ENCODE data around the gene GPRIN3.
"Not testable (repeated sequence)": the region's sequence is repeated elsewhere in the genome, so short reads cannot be mapped to it uniquely, and the experiment has no call there.

Gene GPRIN3

GRCh38 chr4:89316211-89316610 lies 8.6 kb upstream of the GPRIN3 start:
- TF ChIP-seq Cebpa-rat (IDR thresholded peaks at IDR 0.05), result no peak
- Histone ChIP-seq H3K36me3 (no peaks in the 10 kb centered on the region), H3K4me2 (no peak overlapping the region), H3K9me3 (no peaks in the 10 kb centered on the region), H3K4me3 (no peak overlapping the region), H3K4me1 (peaks cover 15% of the 10 kb centered on the region), H4K20me1 (no peaks in the 10 kb centered on the region), H3K27ac (no peak overlapping the region), H3K9ac (no peak overlapping the region), H3K27me3 (no peaks in the 10 kb centered on the region)

- no peak overlapping the region for H3K4me3 ChIP-seq
- H3K27ac ChIP-seq, result no peak overlapping the region
- no peak overlapping the region for H3K9ac ChIP-seq
- peaks cover 15% of the 10 kb centered on the region for H3K4me1 ChIP-seq
- H3K4me2 ChIP-seq, result no peak overlapping the region
- no peak for TF ChIP-seq Cebpa-rat (IDR thresholded peaks at IDR 0.05)
- H3K9me3 ChIP-seq, result no peaks in the 10 kb centered on the region
- no peaks in the 10 kb centered on the region for H3K27me3 ChIP-seq
- H3K36me3 ChIP-seq, result no peaks in the 10 kb centered on the region
- H4K20me1 ChIP-seq, result no peaks in the 10 kb centered on the region
Observed at GRCh38 chr4:89314291-89314690, 6.7 kb upstream of the GPRIN3 start.

- no peaks in the 10 kb centered on the region for H3K36me3 ChIP-seq
- no peak for TF ChIP-seq Cebpa-rat (IDR thresholded peaks at IDR 0.05)
- H3K9me3 ChIP-seq, result no peaks in the 10 kb centered on the region
- no peak overlapping the region for H3K27ac ChIP-seq
- no peak overlapping the region for H3K9ac ChIP-seq
- H3K4me3 ChIP-seq, result no peak overlapping the region
- H3K4me2 ChIP-seq, result no peak overlapping the region
- H3K4me1 ChIP-seq, result peaks cover 10% of the 10 kb centered on the region
- peaks cover 4% of the 10 kb centered on the region; the same call in 1 of the 2 replicates for H3K27me3 ChIP-seq
- H4K20me1 ChIP-seq, result no peaks in the 10 kb centered on the region
Observed at GRCh38 chr4:89312066-89312465, 4.5 kb upstream of the GPRIN3 start.

DNA sequence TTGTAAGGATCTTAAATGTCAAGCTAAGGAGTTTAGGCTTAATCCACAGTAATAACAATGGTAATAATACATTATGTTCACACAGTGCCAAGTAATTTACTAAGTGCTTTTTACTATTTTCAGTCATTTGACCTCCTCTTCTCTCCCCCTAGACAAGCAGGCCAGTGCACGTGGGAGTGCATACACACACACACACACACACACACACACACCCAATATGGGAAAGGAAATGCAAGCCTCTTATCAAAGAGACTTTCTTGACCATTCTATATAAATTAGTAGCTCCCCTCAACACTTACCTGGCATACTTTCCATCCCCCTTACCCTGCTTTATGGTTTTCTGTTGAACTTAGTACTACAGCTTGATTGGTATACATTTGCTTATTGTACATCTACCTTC lies 3.8 kb upstream of the GPRIN3 start:
- H3K9ac ChIP-seq, result no peak overlapping the region
- peaks cover 4% of the 10 kb centered on the region; the same call in 1 of the 2 replicates for H3K27me3 ChIP-seq
- H3K9me3 ChIP-seq, result no peaks in the 10 kb centered on the region
- no peak overlapping the region for H3K4me2 ChIP-seq
- H3K36me3 ChIP-seq, result no peaks in the 10 kb centered on the region
- H3K27ac ChIP-seq, result no peak overlapping the region
- TF ChIP-seq Cebpa-rat (IDR thresholded peaks at IDR 0.05), result no peak
- H3K4me1 ChIP-seq, result peaks cover 8% of the 10 kb centered on the region
- H4K20me1 ChIP-seq, result no peaks in the 10 kb centered on the region
- no peak overlapping the region for H3K4me3 ChIP-seq

DNA sequence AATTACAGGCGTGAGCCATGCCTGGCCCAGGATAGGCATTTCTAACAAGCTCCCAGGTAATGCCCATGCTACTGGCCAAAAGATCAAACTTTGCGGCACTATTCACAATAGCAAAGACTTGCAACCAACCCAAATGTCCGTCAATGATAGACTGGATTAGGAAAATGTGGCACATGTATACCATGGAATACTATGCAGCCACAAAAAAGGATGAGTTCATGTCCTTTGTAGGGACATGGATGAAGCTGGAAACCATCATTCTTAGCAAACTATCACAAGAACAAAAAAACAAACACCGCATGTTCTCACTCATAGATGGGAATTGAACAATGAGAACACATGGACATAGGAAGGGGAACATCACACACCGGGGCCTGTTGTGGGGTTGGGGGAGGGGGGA lies 1.6 kb upstream of the GPRIN3 start:
- not testable (repeated sequence) for H4K20me1 ChIP-seq, H3K9me3 ChIP-seq, H3K27me3 ChIP-seq, H3K4me2 ChIP-seq, H3K27ac ChIP-seq, H3K4me3 ChIP-seq, H3K9ac ChIP-seq, H3K36me3 ChIP-seq
- H3K4me1 ChIP-seq, result peaks cover 27% of the 10 kb centered on the region

DNA sequence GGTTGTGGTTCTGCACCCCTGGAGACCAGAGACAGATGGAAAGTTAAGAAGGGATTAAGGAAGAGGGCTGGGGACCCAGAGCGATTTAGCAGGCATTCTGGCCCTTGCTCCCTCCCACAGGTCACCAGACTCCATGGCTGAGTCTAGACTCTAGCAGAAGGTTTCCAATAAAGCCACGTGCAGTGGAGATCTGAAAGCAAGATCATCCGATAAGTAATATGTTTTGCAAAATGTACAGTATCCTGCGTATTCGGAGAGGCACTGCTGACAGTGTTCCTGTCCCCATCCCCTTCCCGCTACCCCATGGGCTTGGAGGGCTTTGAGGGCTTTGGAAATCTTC lies 531 bp upstream of the GPRIN3 start:
- H3K9ac ChIP-seq, result peak overlapping the region; percentile 81
- no peaks in the 10 kb centered on the region for H3K9me3 ChIP-seq
- no peaks in the 10 kb centered on the region for H4K20me1 ChIP-seq
- peaks cover 4% of the 10 kb centered on the region; the same call in 1 of the 2 replicates for H3K27me3 ChIP-seq
- H3K4me1 ChIP-seq, result peaks cover 36% of the 10 kb centered on the region
- H3K27ac ChIP-seq, result peak overlapping the region; percentile 73
- TF ChIP-seq Cebpa-rat (IDR thresholded peaks at IDR 0.05), result no peak
- H3K4me3 ChIP-seq, result peak overlapping the region; percentile 90
- H3K36me3 ChIP-seq, result no peaks in the 10 kb centered on the region
- peak overlapping the region; percentile 90 for H3K4me2 ChIP-seq

DNA sequence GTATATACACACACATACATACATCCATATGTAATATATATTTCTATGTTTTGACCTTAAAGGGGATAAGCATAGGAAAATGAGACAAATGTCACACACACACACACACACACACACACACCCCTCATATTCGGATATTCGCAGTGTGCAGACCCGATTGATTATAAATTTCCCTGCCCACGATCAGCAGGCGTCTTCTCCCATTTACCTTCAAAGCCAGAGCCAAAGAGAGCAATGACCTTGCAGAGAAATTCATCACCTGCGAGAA lies 488 bp downstream of the GPRIN3 start:
- H3K4me3 ChIP-seq, result peak overlapping the region; percentile 90
- peak overlapping the region; percentile 73 for H3K27ac ChIP-seq
- TF ChIP-seq Cebpa-rat (IDR thresholded peaks at IDR 0.05), result no peak
- peaks cover 4% of the 10 kb centered on the region; the same call in 1 of the 2 replicates for H3K27me3 ChIP-seq
- peaks cover 46% of the 10 kb centered on the region for H3K4me1 ChIP-seq
- H3K36me3 ChIP-seq, result no peaks in the 10 kb centered on the region
- no peaks in the 10 kb centered on the region for H4K20me1 ChIP-seq
- peak overlapping the region; percentile 81 for H3K9ac ChIP-seq
- H3K9me3 ChIP-seq, result no peaks in the 10 kb centered on the region
- peak overlapping the region; percentile 90 for H3K4me2 ChIP-seq

- 0 out of 2 replicates have a peak overlapping the region, but pooled peaks have one; percentile 28 for H3K27ac ChIP-seq
- H3K4me2 ChIP-seq, result peak overlapping the region; percentile 90
- H3K27me3 ChIP-seq, result peaks cover 4% of the 10 kb centered on the region; the same call in 1 of the 2 replicates
- H3K36me3 ChIP-seq, result no peaks in the 10 kb centered on the region
- no peak for TF ChIP-seq Cebpa-rat (IDR thresholded peaks at IDR 0.05)
- H3K9me3 ChIP-seq, result no peaks in the 10 kb centered on the region
- H3K9ac ChIP-seq, result peak overlapping the region; percentile 81
- H3K4me3 ChIP-seq, result peak overlapping the region; percentile 90
- peaks cover 51% of the 10 kb centered on the region for H3K4me1 ChIP-seq
- H4K20me1 ChIP-seq, result no peaks in the 10 kb centered on the region
Observed at GRCh38 chr4:89306486-89307177, 968 bp downstream of the GPRIN3 start.

- peak overlapping the region; percentile 90 for H3K4me2 ChIP-seq
- H3K4me1 ChIP-seq, result peaks cover 59% of the 10 kb centered on the region
- H3K4me3 ChIP-seq, result peak overlapping the region; percentile 90
- no peaks in the 10 kb centered on the region for H3K9me3 ChIP-seq
- 0 out of 2 replicates have a peak overlapping the region, but pooled peaks have one; percentile 28 for H3K27ac ChIP-seq
- H3K9ac ChIP-seq, result peak overlapping the region; percentile 81; the same call in 1 of the 2 replicates
- H3K27me3 ChIP-seq, result peaks cover 4% of the 10 kb centered on the region; the same call in 1 of the 2 replicates
- TF ChIP-seq Cebpa-rat (IDR thresholded peaks at IDR 0.05), result no peak
- H3K36me3 ChIP-seq, result no peaks in the 10 kb centered on the region
- H4K20me1 ChIP-seq, result no peaks in the 10 kb centered on the region
Observed at GRCh38 chr4:89305712-89306437, 1.7 kb downstream of the GPRIN3 start.

DNA sequence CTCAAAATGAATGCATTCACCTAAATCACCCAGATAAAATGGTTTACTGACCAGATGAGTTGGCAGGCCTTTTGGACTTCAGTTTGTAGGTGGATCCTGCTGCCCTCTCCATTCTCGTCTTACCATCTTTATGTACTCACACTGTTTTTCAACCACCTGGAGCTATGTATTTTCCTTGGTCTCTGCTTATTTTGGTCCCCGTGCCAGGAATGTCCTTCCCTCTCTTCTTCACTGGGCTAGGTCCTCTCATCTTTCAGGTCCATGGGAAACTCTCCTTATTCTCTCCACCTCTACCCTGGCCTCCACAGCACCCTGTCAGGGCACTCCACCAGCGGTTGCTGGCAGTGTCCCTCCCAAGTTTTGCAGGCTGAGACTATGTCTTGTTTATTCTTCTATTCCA lies 2.6 kb downstream of the GPRIN3 start:
- H3K27ac ChIP-seq, result no peak overlapping the region
- no peak overlapping the region for H3K4me3 ChIP-seq
- peaks cover 4% of the 10 kb centered on the region; the same call in 1 of the 2 replicates for H3K27me3 ChIP-seq
- peak overlapping the region; percentile 90 for H3K4me2 ChIP-seq
- no peaks in the 10 kb centered on the region for H4K20me1 ChIP-seq
- H3K9me3 ChIP-seq, result no peaks in the 10 kb centered on the region
- no peaks in the 10 kb centered on the region for H3K36me3 ChIP-seq
- peaks cover 67% of the 10 kb centered on the region for H3K4me1 ChIP-seq
- 0 out of 2 replicates have a peak overlapping the region, but pooled peaks have one; percentile 81 for H3K9ac ChIP-seq
- TF ChIP-seq Cebpa-rat (IDR thresholded peaks at IDR 0.05), result no peak

Data from BLaER1 (cell line).